CD4-positive, alpha-beta T cell treated with Interleukin-6 at 100 ng/mL for 8 hours (primary cell): Measurements from ENCODE around the gene DCAF10.
"Not testable (repeated sequence)": the region's sequence is repeated elsewhere in the genome, so short reads cannot be mapped to it uniquely, and the experiment has no call there.

Source experiments
- DNase-seq: peaks from one replicate; pipeline ENCODE4 v3.0.0-alpha.2; 2020; ENCODE audit warnings: mixed read lengths, low spot score

The DCAF10 gene

DNA sequence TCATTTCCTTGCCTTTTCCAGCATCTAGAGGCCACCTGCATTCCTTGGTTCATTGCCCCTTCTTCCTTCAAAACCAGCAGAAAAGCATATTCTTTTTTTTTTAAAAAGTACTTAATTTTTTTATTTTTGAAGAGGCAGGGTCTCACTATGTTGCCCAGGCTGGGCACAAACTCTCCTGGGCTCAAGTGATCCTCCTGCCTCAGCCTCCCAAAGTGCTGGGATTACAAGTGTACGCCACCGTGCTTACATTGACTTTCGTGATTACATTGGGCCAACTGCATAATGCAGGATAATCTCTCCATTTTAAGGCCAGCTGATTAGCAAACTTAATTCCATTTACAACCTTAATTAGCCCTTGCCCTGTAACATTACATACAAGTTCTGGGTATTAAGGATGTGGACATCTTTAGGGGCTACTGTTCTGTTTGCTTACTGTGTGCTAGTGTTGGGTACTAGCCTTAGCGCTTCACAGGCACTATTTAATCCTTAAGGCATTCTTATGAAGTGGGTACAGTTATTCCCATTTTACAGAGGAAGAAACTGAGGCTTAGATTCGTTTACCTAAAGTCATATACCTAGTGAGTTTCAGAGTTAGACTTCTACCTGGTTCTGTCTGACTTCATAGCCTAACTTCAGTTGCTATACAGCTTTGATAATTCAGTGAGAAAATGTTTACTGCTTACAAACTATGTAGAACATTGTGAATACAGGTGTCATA, 69.6 kb downstream of the DCAF10 start:
- DNase-seq, result no peak

DNA sequence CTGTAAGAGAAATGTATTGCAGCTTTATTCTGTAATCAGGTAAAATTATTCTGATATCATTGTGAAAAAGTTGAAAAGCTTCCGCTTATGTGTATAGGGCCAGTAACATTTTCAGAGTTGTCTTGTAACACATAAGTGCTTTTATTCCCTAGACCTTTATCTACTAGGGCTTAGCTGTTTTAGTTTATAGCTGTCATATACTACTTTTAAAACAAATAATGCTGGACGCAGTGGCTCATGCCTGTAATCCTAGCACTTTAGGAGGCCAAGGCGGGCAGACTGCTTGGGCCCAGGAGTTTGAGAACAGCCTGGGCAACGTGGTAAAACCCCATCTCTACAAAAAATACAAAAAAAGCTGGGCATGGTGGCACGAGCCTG, 70.2 kb downstream of the DCAF10 start:
- no peak for DNase-seq

DNA sequence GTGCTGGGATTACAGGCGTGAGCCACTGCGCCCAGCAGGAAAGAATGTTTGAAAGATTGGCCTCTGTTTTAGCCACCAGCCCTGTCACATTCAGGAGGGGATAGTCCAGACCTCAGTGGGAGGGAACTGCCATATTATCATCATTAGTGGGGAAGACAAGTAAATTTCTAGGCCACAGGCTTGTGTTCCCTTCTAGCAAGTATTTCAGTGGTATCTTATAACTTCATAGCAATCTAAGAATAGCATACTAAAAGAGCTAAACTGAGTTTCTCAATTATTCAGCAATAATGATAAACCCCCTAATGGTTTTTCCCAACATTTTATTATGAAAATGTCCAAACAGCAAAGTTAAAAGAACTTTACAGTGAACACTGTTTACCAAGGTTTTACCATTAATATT, 73.4 kb downstream of the DCAF10 start:
- DNase-seq, result no peak

DNA sequence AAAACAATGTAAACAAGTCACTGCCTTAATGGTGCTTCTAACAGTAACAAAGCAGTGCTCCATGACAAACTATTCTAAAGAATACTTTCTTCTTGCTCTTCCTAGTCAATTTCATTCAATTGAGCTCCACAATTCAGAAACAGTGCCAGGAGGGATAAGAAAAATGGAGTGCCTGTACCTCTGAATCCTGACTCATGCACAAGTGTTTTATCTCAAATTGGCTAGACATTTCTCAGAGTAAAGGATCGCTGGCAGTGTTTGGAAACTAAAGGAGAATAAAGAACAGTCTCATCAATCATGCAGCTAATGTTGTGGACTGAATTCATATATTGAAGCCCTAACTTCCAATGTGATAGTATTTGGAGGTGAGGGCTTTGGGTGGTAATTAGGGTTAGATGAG, 75.8 kb downstream of the DCAF10 start:
- no peak for DNase-seq

DNA sequence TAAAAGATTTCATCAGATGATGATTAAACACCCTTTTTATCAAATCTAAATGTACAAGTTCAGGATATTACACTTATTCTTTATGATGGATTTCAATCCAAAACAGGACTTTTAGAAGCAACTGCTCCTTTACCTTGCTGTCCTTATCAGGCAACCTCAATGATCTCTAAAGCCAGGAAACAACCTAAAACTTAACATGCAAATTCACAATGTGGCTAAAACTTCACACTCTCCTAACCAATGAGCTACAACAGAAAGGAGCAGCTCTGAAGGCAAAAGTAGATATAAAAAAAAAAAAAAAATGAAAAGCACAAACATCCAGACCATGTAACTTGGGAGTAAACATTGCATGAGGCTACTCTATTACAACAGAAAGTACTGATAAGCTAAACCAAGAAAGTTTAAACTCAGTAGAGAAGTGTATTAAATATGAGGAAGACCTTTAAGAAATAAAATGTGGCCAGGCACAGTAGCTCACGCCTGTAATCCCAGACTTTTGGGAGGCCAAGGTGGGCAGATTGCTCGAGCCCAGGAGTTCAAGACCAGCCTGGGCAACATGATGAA, 80.4 kb downstream of the DCAF10 start:
- DNase-seq, result no peak

DNA sequence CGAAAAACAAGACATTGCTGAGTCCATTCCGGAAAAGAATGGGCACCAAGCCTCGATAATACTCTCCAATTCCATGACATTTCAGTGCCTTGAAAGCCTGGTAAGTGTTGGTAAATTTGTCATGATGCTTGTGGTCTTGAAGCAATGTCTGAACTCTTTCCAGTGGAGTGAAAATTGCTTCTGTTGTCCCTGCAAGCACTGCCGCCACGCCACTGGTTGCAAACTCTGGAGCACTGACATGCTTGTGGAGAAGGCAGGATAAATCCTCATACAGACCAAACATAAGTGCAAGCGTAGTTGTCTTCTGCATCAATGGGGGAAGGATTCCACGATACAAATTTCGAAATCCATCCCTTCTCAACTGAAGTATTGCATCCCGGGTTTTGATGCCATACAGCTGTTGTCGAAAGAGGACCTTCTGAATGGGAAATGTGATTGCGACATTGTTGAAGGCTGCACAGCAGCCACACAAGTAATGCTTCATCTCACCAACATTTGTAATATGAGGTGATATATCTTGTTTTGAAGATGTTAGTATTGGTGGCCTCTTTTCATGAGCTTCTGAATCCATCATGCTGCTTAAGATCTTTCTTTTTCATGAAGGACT, 87.5 kb downstream of the DCAF10 start:
- DNase-seq, result not testable (repeated sequence)

DNA sequence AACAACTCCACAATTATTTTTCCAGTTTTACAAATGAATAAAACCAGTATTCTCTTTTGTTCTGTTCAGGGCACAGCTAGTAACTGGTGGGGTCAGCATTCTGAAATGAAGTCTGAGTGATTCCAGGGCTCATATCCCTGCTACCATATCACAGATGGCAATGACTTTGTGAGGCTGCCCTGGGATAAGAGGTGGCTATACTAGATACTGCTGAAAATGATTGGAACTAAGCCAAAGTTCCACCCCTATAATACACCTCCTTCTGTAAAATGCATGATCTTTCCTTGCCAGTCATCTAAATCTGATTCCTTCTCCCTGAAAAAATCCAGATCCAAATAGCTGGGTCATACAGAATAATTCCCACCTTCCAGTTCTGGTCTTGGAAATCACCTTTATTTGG, 88.9 kb downstream of the DCAF10 start:
- no peak for DNase-seq

DNA sequence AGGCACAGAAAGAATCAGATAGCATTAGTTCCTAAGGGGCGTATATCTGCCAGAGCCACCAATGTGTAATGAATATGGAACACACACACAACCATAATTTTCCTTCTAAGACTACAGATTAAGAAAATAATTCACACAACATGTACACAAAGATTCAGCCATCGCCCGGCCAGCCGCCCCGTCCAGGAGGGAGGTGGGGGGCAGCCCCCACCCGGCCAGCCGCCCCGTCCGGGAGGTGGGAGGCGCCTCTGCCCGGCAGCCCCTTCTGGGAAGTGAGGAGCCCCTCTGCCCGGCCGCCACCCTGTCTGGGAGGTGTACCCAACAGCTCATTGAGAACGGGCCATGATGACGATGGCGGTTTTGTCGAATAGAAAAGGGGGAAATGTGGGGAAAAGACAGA, 90.4 kb downstream of the DCAF10 start:
- DNase-seq, result not testable (repeated sequence)

DNA sequence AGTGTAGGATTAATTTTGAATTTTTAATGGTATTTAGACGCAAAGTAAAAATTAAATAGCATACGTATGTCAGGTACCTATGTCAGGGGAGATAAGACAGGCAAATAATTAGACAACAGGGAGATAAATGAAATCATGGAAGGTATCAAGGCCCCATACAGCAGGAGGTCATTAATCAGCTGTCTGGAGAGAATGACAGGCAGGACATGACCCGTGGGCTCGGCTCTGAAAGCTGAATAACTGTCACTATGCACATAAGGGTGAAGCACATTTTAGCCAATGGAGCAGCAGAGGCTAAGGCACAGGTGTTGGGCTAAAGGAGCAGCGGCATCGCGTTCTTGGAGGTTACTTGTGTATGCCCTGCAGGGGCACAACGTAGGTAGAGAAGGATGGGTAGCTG, 91.5 kb downstream of the DCAF10 start:
- no peak for DNase-seq

DNA sequence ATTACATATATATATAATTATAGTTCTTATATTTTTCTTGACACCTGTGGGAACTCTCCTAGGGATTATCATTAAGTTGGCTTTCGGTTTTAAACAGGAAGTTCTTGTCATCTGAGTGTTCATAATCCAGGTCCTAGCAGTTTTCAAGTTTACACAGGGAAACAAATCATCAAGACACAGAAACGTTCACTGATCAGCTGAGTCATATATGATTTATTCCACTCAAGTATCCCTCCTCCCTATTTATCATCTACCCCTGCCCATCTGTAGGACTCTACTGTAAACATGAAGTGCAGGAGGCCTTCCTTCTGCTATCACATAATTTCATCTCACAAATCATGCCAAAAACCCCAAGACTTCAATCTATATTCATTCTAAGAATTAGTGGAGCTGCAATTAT, 97.1 kb downstream of the DCAF10 start:
- DNase-seq, result no peak

DNA sequence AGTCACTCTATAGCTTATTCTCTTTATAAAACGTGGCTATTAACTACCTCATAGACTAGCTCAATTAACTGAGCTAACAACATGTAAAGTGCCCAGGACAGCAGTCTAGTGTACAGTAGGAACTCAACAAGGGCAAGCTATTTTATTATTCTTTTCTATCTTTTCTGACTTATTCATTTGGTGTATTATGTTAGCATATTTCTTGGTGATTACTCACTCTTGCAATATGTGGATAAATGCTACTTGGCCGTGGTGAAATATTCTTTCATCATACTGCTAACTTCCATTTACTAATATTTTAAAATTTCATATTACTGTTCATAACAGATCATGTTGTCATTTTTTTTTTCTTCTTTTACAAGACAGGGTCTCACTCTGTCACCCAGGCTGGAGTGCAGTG, 98.4 kb downstream of the DCAF10 start:
- no peak for DNase-seq

DNA sequence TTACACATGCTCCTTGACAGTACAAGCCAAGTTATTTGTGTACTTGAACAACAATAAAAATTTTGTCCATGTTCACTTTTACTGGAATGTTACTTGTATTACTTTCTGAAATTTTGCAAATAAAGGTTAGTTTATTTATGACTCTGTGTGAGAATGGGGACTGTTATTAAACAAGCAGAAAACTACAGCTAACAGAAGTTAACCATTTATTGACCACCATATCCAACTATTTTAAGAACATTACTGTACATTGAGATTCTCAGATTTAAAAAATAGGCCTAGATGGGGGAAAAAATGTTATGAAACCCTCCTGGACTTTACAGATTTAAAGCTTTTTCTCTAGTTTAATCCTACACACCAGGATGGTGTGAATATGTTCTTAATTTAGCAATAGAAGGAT, 101.5 kb downstream of the DCAF10 start:
- DNase-seq, result no peak

DNA sequence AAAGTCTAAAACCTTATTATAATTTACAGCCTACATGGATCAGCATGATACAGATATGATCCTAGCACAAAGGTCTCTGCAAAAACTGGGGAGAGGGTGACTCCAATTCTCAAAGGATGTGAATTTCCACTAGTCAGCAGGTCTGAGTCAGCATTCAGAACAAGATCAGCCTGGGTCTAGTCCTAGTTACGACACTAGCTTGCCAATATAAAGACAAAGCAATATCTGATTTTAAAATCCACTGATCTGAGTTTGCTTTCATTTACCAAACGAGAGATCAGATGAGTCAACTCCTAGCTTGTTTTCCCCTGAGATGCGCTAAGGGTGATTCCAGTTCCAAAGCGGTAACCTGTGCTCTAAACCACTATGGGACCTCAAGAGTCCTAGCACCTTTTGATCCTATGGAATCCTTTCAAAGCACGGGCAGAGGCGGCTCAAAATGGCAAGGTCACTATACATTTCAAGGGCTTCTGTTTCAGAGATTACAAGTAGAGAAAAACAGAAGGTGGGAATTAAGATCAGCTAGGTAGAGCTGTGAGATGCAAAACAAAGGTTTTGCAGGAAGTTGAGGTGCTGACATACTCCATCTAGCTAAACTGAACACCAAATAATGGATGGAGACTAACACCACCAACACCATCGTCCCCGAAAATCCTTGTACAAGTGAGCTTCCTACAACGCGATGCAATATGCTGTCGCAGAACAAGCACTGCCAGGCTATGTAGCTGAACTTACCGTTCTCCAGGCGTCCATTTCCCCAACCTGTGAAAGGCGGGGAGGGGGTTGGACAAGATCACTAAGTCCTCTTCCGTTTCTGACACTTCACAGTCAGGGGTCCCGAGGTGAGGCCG, 102.4 kb downstream of the DCAF10 start:
- DNase-seq, result no peak

DNA sequence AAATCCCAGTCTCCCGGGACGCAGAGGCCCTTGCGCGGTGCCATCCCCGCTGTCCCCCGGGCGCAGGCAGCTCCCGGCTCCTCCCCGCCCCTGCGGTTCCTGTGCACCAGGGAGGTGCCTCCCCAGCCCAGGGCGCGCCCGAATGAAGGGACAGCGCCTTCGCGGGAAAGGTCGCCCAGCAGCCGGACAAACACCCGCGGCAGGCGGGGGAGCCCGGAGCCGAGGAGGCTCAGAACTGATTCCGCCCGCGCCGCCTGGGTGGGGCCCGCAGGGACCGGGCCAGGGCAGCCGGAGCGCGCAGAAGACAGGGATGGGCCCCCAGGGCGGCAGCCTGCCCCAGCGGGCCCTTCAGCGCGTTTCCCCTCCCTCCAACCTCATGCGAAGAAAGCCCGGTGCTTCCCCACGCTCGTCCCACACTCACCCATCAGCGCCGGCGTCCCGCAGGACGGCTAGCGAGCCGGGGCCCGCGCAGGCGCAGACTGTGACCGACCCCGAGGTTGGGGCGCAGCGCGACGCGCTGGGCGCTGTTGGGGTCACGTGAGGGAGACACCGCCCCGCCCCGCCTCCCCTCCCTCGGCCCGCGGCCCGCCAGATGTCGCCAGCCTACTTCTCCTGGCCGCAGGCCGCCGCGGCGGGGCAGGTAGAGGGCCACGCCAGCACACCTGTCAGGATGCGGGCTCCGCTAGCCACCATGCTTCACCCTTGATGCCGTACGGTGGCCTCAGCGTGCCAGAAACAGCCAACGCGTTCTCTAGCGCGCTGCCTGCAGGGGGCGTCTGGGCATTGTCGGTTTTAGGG, 103.2 kb downstream of the DCAF10 start, which contains the start of gene SLC25A51:
Gene SLC25A51 (minus strand): TSS at position 481 of the 798 bp plus-strand sequence. CDS start 15,577 bp downstream, outside the sequence.
- DNase-seq, result peak; percentile 93

DNA sequence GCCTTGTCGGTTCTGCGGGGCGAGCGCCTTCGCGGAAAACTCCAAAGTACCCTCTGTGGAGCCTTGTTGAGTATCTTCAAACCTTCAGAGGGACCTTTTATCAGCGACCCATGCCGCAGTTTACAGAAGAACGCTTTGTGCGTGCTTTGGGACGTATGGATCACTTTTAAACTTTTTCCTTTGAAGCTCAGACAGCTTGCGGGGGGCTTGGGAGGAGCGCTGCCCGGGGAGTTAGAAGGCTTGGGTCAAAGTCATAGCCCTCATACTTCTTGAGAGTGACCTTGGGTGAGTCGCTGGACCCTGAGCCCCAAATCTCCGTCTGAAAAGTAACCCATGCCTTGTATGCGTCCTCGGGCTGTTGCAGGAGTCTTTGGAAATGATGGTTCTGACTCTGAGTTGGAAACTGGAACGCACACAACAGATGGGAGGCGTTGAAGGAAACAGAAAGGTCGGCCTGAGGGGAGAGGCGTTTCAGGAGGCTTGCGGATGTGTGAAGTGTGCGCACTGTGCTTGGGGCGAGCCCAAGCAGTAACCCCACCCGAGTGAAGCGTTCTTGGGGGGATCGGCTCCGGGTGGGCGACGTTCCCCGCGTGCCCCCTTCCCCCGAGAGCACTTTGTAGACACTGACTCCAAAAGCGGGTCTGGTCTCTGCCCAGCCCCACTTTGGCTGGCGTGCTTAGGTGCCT, 104.0 kb downstream of the DCAF10 start:
- DNase-seq, result no peak

DNA sequence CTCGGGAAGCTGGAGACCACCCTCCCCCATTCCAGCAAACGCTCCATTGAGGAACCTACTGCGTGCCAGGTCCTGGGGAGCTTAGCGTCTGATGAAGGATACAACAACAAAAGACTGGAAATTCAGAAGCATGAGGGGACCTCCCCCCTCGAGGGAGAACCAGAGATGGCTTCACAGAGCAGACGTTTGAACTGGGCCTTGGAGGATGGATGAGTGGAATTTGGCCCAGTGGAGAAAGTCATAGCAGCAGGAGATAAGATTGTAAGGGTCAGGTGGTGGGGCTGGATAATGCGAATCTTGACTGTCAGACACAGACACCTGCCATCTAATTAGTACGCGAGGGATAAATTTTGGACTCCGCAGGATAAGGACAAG, 104.5 kb downstream of the DCAF10 start:
- DNase-seq, result no peak

DNA sequence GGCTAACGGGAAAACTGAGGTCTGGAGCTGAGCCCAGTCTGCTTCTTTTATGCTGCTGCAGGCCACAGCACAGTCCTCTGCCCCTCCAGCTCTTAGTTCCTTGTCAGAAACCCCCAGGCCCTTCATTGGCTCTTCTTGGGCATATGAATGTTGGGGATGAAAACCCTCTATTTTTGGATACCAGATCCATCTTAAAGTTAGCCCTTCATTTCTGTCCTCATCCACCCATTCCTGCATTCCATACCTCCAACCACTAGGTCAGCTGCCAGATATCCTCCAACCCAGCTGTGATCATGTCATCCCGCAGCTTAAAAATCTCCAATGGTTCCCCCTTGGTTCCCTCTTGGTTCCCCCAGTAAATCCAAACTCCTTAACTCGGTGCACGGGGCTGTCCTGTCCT, 105.2 kb downstream of the DCAF10 start:
- DNase-seq, result no peak

DNA sequence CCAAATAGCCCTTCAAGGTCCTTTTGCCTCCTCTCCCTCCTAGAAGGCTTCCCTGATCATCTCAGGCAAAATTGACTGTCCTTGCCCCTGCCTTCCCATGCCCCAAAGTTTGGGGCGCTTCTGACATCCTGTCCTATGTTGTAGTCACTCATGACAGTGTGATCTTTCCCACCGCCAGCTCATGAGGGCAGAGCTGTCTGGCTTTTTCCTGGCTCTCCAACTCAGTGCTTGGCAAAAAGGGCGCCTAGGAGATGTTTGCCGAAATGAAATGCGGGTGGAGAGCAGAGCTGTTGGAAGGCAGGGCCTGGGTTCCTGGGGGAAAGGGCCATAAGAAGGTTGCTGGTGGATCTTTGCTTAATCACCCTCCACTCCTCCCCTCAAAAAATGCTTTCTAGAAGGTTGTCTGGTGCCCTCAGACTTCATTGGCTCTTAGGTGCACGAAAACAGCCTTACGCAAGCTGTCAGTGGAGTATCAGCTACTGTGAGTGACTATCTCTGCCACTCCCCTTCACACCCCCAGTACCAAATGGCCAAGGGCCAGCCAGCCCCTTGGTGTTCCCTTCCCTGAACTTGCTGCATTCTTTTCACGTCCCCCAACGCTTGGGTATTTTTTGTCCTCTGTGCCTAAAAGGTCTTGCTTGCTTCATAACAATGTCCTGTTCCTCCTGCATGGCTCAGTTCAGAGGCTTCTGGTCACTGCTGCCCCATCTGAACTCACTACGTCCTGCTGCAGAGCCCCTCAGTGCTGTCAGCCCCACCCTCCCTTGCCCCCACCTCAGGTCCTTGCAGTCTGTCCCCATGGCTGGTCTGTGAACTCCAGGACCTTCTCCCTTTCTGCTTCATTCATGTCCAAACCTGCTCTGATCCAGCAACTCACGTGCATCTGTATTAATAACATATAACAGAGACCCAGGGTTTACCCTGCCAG, 106.0 kb downstream of the DCAF10 start:
- DNase-seq, result no peak

DNA sequence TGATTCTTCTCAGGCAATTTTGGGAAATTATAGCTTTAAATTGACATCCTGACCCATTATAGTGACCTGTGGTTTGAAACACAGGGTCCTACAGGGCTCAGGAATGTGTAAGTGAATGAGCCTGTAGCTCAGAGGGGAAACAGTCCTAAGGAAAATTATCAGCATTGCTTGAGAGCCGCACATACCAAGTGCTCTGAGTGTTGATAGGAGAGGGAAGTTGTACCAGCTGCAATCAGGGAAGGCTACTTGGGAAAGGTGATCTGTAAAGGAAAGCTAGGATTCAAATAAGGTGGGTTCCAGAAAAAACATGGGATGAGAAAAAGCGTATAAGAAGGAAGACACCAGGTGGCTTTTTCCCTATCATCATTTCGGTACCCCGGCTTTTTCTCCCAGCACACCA, 107.7 kb downstream of the DCAF10 start:
- no peak for DNase-seq

DNA sequence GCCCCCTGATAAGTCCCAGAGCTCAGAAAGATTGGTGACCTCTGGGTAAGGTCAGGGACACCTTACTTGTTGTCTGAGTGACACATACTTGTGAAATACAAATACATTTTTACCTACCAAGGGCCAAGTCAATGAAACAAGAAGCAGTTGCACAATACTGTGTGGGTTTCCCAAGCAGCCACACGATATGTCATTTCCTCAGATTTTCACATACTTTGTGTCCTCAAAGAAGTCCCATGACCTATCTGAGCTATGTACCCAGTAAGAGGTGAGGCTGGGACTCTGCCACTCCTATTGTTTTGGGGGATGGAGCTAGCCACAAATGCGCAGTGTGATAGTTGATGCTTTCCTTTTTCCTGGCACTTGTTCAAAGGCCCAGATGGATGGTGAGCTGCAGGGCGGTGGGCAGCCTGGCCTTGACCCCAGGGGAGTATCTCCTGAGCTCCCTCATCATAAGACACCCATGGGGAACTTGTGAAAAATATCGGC, 108.1 kb downstream of the DCAF10 start:
- no peak for DNase-seq
